Effector CD4-positive, alpha-beta T cell (primary cell): ENCODE data around the gene AMY1B. TPM values are rescaled to one million over a fixed set of nuclear protein-coding genes. Genes with fewer than 3 reads are reported as not detected.
"Not testable (repeated sequence)": the region's sequence is repeated elsewhere in the genome, so short reads cannot be mapped to it uniquely, and the experiment has no call there.

Experiments
- DNase-seq: peaks from one replicate; pipeline ENCODE4 v3.0.0-alpha.2; 2020
- total RNA-seq: gene quantifications from one replicate; lab custom pipeline; 2026; lab: John Stamatoyannopoulos, UW

AMY1B gene
- total RNA-seq = not detected

GRCh38 chr1:103696110-103696509, at the start of gene AMY1B:
AMY1B (minus strand) TSS chr1:103696210; CDS start chr1:103695639, 571 bp downstream.
- DNase-seq = not testable (repeated sequence)

GRCh38 chr1:103745040-103745439, 49.0 kb upstream of the AMY1B start:
- not testable (repeated sequence) for DNase-seq

- not testable (repeated sequence) for DNase-seq
Observed at GRCh38 chr1:103744449-103744848, 48.4 kb upstream of the AMY1B start.

GRCh38 chr1:103738031-103738430, 42.0 kb upstream of the AMY1B start:
- DNase-seq = not testable (repeated sequence)

GRCh38 chr1:103735334-103735733, 39.3 kb upstream of the AMY1B start:
- not testable (repeated sequence) for DNase-seq

GRCh38 chr1:103721473-103721872, 25.5 kb upstream of the AMY1B start:
- not testable (repeated sequence) for DNase-seq

GRCh38 chr1:103717404-103717803, 21.4 kb upstream of the AMY1B start:
- not testable (repeated sequence) for DNase-seq

- DNase-seq = not testable (repeated sequence)
Observed at GRCh38 chr1:103710381-103710780, 14.4 kb upstream of the AMY1B start.

GRCh38 chr1:103707670-103708069, 11.7 kb upstream of the AMY1B start:
- not testable (repeated sequence) for DNase-seq

- DNase-seq = not testable (repeated sequence)
Observed at GRCh38 chr1:103701256-103701655, 5.2 kb upstream of the AMY1B start.

- DNase-seq = not testable (repeated sequence)
Observed at GRCh38 chr1:103700669-103701068, 4.7 kb upstream of the AMY1B start.

- not testable (repeated sequence) for DNase-seq
Observed at GRCh38 chr1:103697430-103697829, 1.4 kb upstream of the AMY1B start.

- DNase-seq = not testable (repeated sequence)
Observed at GRCh38 chr1:103676335-103676734, 19.7 kb downstream of the AMY1B start.

GRCh38 chr1:103655460-103655859, 40.5 kb downstream of the AMY1B start, which contains the start of gene AMY1A:
AMY1A (plus strand) TSS chr1:103655760; CDS start chr1:103656331, 571 bp downstream.
- DNase-seq = not testable (repeated sequence)

- DNase-seq = not testable (repeated sequence)
Observed at GRCh38 chr1:103654133-103654532, 41.9 kb downstream of the AMY1B start.

GRCh38 chr1:103650889-103651288, 45.1 kb downstream of the AMY1B start:
- not testable (repeated sequence) for DNase-seq

- not testable (repeated sequence) for DNase-seq
Observed at GRCh38 chr1:103650305-103650704, 45.7 kb downstream of the AMY1B start.

GRCh38 chr1:103643908-103644307, 52.1 kb downstream of the AMY1B start:
- not testable (repeated sequence) for DNase-seq

- not testable (repeated sequence) for DNase-seq
Observed at GRCh38 chr1:103641194-103641593, 54.8 kb downstream of the AMY1B start.
